HK-2 (cell line): ENCODE data around the gene VCPKMT.

Source experiments
- DNase-seq: peaks from one replicate; pipeline ENCODE4 v3.0.0-alpha.2; 2018; ENCODE audit not compliant: unreplicated experiment

Gene VCPKMT

DNA sequence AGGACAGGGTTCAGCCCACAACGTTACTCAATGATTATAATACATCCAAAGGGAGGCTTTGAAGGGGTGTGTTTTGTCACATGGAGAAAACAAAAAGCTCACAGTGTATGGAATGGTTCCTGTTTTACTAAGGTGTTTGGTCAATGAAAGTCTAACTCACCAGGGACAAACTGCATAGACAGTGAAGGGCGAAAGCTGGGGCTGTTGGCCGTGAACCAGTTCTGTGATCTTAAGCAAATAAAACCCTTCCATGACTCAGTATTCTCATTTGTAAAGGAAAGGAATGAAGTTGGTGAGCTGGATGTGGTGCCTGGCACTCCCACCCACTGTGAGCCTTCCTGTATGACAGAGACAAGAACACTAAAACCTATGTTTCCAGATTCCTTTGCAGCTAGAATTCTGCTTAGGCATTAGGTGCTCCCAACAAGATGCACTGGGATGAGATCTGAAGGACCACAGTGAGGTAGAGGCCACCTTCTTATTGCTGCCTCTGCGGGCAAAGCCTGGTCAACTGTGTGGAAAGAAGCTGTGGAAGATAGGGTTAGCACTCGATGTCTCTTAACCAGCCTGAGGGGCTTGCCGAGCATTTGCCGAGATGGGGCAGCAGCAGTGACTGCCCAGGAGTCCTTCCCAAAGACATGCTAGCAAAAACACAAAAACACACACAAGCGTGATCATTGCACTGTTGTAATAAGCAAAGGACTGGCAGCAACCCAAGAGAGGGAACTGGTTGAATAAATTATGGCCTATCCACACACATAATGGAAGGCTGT is 48.5 kb downstream of the VCPKMT start:
- DNase-seq, result no peak

DNA sequence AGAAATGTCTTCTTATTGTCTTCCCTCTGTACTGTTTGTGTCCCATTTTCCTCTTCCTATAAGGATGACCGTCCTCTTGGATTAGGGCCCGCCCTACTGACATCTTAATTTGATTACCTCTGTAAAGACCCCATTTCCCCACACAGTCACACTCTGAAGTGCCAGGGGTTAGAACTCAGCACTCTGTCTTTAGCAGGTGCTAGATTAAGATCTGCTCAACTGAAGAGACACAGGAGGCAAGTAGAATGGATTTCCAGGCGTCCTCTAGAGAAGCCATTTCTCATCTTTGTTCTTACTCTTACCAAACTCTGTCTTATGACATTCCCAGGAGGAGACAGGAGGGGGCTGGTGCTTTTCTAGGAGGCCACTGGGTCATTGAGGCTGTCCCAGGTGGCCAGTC is 50.8 kb downstream of the VCPKMT start:
- no peak for DNase-seq

DNA sequence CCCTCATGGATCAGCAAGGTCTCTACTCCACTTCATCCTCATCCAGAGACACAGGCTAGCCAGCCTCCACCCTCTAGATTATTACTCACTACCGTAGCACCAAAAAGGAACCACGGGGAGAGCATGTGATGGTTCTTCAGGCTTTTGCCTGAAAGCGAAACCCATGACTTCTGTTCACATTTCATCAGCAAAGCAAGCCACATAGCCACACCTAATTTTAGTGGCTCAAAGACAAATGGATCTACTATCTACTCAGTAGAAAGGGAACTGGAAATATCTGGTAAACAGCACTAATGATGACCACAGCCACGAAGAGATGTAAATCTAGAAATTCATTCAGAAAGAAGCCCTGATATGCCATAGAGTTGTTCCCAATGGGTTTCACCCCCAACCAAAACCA is 51.4 kb downstream of the VCPKMT start:
- no peak for DNase-seq

- no peak for DNase-seq
These were observed 52.4 kb downstream of the VCPKMT start for GRCh38 chr14:50063876-50064420.

DNA sequence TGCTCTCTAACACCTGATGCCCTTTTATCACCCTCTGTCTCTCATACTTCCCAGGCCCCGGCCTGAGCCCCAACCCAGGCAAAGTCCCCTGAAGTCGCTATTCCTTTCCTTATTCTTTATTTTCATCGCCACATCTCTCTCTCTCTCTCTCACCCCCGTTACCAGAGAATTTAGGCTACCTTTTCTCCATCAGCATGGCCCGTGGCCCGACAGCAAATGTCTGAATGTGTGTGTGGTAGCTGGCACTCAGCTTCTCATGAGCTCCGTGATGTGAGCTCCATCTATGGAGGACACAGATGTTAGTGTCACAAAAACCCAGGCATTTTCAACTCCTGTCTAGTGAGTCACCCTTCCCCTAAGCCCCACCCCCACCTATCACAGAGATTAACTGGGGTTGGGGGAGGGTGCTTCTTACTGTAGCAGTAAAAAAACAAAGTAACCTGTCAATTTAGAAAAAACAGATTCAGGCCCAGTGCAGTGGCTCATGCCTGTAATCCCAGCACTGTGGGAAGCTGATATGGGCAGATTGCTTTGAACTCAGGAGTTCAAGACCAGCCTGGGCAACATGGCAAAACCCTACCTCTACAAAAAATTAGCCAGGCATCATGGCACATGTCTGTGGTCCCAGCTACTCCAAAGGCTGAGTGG is 53.8 kb downstream of the VCPKMT start:
- DNase-seq, result peak; percentile 55

- DNase-seq, result peak; percentile 67
These were observed 54.5 kb downstream of the VCPKMT start for GRCh38 chr14:50061664-50062437.

DNA sequence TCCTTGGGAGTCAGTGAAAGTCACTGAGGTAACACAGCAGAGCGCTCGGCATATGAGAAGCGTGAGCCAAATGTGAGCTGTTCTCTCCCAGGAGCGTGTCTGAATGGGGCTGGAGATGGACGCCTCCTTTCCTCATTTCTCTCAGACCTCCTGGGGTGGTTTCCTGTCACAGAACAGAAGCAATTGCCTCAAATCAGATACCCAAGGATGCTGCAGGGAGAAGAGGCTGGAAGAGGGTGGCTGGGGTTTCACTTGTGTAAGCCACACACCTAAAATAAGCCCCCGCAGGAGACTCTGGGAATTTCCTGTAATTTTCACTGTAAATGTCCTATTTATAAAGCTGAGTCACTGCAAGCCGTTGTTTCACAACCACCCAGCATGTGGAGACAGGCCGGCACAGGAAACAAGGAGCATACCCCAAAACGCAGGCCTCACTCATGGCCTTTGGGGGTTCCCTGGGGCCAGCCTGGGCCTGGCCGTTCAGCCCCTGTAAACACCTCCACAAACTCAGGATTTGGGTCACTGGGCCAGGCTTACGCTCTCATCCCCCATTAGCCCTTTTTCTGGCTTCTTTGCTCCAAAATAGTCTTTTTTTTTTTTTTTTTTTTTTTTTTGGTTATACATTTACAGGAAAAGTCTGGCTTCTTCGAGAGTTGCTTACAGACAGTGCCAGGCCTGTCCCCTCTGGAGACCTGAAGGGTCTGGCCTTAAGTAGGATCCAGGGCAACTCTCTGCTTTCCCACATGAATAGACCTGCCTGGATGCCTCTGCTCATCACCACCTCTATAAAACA is 55.3 kb downstream of the VCPKMT start:
- peak; percentile 76 for DNase-seq

- no peak for DNase-seq
These were observed 56.4 kb downstream of the VCPKMT start for GRCh38 chr14:50059763-50060616.
